Neuron (in vitro differentiated cells): ENCODE results near the gene FOXK1.
"Not testable (repeated sequence)": the region's sequence is repeated elsewhere in the genome, so short reads cannot be mapped to it uniquely, and the experiment has no call there.

Source experiments
- H2AFZ ChIP-seq: one replicate; pipeline ENCODE4 v1.6.1; 2013; ENCODE audit warnings: low read depth, mild to moderate bottlenecking, inconsistent platforms, low read length, moderate library complexity
- H3K27me3 ChIP-seq: one replicate; pipeline ENCODE4 v1.6.1; 2013; ENCODE audit warnings: low read length; ENCODE audit not compliant: insufficient read depth
- H3K36me3 ChIP-seq: one replicate; pipeline ENCODE4 v1.6.1; 2013; ENCODE audit warnings: low read length; ENCODE audit not compliant: insufficient read depth
- H3K4me1 ChIP-seq: one replicate; pipeline ENCODE4 v1.6.1; 2013; ENCODE audit warnings: low read length; ENCODE audit not compliant: insufficient read depth
- H3K4me3 ChIP-seq: 2 replicates; pipeline ENCODE4 v1.5.1; 2013; ENCODE audit warnings: mild to moderate bottlenecking, low read length, moderate library complexity
- H3K9me3 ChIP-seq: one replicate; pipeline ENCODE4 v1.6.1; 2013; ENCODE audit warnings: low read length

FOXK1 gene

DNA sequence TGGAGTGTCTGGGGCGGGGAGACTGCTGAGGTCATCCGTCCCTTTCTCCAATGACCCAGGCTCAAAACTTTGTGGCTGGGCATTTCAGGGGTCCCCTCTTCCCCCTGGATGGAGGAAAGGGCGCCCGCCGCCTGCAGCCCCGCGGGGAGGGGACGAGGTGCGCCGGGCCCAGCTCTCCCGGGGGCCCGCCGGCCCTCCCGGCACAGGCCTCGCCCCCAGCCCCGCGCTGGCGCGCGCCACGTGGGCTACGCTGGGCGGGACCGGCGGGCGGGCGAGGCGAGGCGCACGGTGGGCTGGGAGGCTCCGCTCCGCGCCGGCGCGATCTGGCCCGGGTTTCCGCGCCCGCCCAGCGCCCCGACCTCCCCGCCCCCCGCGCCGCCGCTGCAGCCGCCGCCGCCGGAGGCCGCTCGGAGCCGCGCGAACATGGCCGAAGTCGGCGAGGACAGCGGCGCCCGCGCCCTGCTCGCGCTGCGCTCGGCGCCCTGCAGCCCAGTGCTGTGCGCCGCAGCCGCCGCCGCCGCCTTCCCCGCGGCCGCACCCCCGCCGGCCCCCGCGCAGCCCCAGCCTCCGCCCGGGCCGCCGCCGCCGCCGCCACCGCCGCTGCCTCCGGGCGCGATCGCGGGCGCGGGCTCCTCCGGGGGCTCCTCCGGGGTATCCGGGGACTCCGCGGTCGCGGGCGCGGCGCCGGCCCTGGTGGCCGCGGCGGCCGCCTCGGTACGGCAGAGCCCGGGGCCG, at the start of gene FOXK1:
TSS of gene FOXK1 (plus strand) at position 410 of the 735 bp plus-strand sequence. CDS start at position 424, 14 bp downstream.
- Histone ChIP-seq H2AFZ (no peak within 1 kb of the TSS), H3K4me3 (peak within 1 kb of the TSS; percentile 96), H3K27me3 (no peaks in the 10 kb centered on the region), H3K9me3 (no peaks in the 10 kb centered on the region), H3K4me1 (peaks cover 22% of the 10 kb centered on the region), H3K36me3 (peaks cover 2% of the 10 kb centered on the region)

DNA sequence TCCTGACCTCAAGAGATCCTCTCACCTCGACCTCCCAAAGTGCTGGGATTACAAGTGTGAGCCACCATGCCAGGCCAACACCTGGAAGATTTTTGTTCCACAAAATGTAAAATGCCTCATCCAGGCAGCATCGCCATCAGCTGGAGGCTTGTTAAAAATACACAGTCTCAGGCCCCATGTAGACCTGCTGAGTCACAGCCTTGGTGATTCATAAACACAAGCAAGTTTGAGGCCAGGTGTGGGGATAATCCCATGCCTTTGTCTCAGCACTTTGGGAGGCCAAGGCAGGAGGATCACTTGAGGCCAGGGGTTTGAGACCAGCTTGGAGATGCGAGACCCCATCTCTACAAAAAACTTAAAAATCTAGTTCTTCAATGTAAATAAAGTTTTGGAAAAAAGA, 49.1 kb upstream of the FOXK1 start:
- Histone ChIP-seq H3K4me3 (no peak overlapping the region), H2AFZ (no peak overlapping the region), H3K4me1 (peaks cover 8% of the 10 kb centered on the region), H3K9me3 (no peaks in the 10 kb centered on the region), H3K36me3 (no peaks in the 10 kb centered on the region), H3K27me3 (no peaks in the 10 kb centered on the region)

DNA sequence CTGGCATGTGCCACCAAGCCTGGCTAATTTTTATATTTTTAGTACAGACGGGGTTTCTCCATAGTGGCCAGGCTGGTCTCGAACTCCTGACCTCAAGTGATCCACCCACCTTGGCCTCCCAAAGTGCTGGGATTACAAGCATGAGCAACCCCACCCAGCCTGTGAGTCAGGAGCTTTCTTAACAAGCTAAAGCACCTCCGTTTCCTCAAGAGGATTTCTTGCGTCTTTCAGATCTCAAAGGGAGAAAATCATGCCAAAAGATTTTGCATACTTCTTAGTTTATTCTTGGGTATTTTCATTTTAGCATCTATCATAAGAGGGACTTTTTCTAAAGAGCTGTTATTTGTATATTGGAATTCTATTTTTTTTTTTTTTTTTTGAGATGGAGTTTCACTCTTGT, 47.9 kb upstream of the FOXK1 start:
- no peak overlapping the region for H3K4me3 ChIP-seq
- H3K4me1 ChIP-seq, result peaks cover 8% of the 10 kb centered on the region
- no peak overlapping the region for H2AFZ ChIP-seq
- no peaks in the 10 kb centered on the region for H3K36me3 ChIP-seq
- no peaks in the 10 kb centered on the region for H3K9me3 ChIP-seq
- no peaks in the 10 kb centered on the region for H3K27me3 ChIP-seq

DNA sequence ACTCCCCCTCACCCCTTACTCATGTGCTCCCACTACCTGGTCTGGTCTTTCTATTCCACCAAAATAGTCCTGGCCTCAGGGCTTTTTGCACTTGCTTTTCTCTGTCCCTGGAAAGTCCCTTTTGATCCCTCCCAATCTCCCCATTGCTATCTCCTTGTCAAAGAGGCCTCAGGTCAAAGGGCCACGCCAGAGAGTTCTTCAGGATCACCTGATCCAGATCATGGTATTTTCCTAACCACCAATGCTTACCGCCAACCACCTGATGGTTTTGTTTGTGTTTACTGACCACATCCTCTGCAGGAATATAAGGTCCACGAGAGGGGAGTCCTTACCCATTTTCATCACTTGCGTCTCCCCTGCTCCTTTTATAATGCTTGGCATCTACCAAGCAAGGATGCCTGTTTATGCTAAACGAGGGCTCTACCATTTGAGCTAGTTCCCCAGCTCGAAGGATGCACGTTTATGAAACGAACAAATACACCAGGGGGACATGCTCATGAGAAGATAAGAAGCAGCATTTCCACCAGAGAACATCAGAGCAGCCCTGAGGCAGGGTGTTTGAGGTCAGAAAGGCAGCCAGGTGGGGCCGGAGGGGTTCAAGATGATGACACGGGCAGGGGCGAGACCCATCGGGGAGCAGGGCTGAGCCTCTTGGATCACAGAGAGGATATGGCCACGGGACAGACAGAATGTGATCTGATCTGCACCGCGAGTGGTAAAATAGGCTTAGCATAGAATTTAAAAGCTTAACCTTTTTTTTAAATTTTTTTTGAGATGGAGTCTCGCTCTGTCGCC, 43.1 kb upstream of the FOXK1 start:
- Histone ChIP-seq H3K4me1 (peaks cover 4% of the 10 kb centered on the region), H3K27me3 (no peaks in the 10 kb centered on the region), H3K36me3 (no peaks in the 10 kb centered on the region), H3K9me3 (no peaks in the 10 kb centered on the region), H2AFZ (no peak overlapping the region), H3K4me3 (no peak overlapping the region)

DNA sequence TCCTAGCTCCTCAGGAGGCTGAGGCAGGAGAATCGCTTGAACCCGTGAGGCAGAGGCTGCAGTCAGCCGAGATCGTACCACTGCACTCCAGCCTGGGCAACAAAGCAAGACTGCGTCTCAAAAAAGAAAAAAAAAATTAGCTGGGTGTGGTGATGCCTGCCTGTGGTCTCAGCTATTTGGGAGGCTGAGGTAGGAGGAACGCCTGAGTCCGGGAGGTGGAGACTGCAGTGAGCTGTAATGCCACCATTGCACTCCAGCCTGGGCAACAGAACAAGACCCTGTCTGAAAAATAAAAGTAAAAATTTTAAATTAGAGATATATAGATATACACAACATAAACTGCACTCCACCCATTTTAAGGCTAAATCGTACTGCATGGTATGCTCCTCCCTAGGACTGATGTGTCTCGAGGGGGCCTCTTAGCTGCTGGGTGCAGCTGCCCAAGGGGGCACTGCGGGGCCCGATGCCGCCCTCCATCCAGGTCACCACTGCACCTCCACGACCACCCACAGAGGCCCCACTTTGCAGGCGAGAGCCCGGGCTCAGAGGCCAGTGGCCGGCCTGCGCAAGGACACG, 40.9 kb upstream of the FOXK1 start:
- Histone ChIP-seq H3K27me3 (no peaks in the 10 kb centered on the region), H3K36me3 (no peaks in the 10 kb centered on the region), H3K4me3 (peak overlapping the region; percentile 46), H3K9me3 (no peaks in the 10 kb centered on the region), H2AFZ (no peak overlapping the region), H3K4me1 (peaks cover 4% of the 10 kb centered on the region)

DNA sequence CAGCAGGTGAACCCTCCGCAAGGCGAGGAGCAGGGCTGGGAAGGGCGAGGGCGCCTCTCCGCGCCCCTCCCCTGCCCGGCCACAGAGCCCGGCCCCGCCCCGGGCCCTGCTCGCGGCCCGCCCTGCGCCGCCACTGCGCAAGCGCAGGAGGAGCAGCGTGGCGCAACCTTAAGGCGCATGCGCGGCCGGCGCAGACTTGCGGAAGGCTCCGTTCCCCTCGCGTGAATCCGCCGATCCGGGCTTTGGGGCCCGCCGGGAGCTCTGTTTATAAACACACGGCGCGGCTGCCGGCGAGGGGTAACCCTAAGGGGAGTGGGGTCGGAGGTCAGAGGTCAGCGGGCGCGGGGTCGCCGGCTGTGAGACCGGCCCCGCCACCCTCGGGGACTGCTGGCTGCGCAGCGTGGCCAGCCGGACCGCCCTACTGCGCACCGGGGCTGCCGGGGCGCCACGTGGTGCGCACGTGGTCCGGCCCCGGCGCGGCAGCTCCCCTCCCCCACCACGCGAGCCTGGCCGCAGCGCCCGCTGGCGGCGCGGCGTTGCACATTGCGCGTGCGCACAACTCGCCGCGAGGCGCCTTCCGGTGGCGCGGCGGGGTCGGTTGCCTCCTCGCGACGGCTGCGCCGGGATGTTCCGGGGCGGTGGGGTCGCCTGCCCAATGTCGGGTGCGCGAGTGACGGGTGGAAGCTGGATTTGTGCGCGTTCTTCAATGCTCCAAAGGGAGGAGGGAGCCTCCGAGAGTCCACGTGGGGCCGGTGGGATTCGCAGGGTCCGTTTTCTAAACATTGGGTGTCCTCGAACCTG, 40.2 kb upstream of the FOXK1 start:
- Histone ChIP-seq H2AFZ (peak overlapping the region; percentile 44), H3K27me3 (no peaks in the 10 kb centered on the region), H3K4me1 (peaks cover 4% of the 10 kb centered on the region), H3K9me3 (peaks cover 2% of the 10 kb centered on the region), H3K4me3 (peak overlapping the region; percentile 74), H3K36me3 (no peaks in the 10 kb centered on the region)

DNA sequence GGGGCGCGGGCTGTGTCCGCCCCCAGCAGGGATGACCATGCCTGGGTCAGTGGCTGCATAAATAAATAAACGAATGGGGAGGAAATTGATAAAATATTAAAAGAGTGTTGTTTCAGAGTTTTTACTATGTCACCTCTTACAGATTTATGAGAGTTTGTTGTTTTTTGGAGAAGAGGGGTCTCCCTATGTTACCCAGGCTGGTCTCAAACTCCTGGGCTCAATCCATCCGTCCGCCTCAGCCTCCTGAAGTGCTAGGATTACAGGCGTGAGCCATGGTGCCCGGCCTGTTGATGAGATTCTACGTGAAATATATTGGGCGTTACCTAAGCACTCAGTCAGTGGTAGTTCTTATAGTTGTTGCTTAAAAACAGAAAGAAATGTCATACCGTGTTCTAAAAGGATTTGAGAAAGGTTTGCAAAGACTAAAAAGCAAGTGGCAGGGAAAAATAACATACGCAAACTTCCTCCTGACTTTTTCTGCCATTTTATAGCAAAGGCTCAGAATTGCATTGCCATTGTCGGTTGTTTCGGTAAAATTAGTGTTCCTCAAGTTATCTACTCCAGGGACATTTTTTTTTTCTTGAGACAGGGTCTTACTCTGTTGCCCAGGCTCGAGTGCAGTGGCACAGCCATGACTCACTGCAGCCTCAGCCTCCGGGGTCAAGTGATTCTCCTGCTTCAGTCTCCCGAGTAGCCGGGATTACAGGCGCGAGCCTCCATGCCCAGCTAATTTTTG, 39.5 kb upstream of the FOXK1 start:
- H3K36me3 ChIP-seq, result no peaks in the 10 kb centered on the region
- H2AFZ ChIP-seq, result peak overlapping the region; percentile 44
- no peaks in the 10 kb centered on the region for H3K27me3 ChIP-seq
- H3K9me3 ChIP-seq, result peaks cover 2% of the 10 kb centered on the region
- H3K4me1 ChIP-seq, result peaks cover 4% of the 10 kb centered on the region
- peak overlapping the region; percentile 74 for H3K4me3 ChIP-seq

DNA sequence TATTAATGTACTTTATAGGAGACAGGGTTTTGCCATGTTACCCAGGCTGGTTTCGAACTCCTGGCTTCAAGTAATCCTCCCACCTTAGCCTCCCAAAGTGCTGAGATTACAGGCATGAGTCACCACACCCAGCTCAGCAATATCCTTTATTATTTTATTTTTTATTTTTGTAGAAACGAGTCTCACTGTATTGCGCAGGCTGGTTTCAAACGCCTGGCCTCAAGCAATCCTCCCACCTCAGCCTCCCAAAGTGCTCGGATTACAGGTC, 39.0 kb upstream of the FOXK1 start:
- not testable (repeated sequence) for H3K36me3 ChIP-seq, H3K9me3 ChIP-seq, H3K27me3 ChIP-seq, H3K4me1 ChIP-seq, H3K4me3 ChIP-seq, H2AFZ ChIP-seq

DNA sequence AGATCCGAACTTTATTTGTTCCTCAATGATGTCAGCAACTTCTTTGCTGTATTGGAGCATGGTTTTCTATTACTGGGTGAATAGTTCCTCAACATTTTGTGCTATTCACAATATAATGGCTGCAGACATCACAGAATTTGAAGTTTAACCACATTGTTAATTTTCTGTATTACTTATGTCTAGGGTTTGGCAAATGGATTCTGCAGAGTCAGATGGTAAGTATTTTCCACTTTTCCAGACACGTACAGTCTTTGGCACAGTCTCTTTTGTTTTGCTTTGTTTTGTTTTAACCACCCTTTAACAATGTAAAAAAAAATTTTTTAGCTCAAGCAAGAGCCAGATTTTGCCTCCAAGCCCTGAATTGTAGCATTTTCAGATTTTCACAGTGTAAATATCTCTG, 36.8 kb upstream of the FOXK1 start:
- Histone ChIP-seq H3K9me3 (peaks cover 2% of the 10 kb centered on the region), H3K36me3 (no peaks in the 10 kb centered on the region), H2AFZ (no peak overlapping the region), H3K27me3 (no peaks in the 10 kb centered on the region), H3K4me1 (peaks cover 10% of the 10 kb centered on the region), H3K4me3 (no peak overlapping the region)

DNA sequence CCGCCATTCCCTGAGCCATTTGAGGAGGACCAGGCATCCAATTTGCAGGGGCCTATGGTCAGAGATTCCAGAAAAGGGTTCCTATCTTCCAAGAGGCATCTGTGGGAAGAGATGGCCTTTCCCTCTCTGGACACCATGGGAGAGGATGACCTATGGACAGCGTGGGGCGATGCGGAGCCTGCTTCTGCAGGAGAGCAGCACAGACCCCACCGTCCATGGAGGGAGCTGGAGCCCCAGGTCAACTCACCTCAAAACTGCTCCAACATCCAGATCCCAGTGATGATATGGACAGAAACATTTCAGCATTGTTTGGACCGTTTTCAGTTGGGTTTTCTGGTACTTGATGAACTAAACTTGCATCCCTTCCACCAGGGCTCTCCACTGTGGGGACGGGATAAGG, 34.0 kb upstream of the FOXK1 start:
- H3K9me3 ChIP-seq, result peaks cover 2% of the 10 kb centered on the region
- H3K36me3 ChIP-seq, result no peaks in the 10 kb centered on the region

DNA sequence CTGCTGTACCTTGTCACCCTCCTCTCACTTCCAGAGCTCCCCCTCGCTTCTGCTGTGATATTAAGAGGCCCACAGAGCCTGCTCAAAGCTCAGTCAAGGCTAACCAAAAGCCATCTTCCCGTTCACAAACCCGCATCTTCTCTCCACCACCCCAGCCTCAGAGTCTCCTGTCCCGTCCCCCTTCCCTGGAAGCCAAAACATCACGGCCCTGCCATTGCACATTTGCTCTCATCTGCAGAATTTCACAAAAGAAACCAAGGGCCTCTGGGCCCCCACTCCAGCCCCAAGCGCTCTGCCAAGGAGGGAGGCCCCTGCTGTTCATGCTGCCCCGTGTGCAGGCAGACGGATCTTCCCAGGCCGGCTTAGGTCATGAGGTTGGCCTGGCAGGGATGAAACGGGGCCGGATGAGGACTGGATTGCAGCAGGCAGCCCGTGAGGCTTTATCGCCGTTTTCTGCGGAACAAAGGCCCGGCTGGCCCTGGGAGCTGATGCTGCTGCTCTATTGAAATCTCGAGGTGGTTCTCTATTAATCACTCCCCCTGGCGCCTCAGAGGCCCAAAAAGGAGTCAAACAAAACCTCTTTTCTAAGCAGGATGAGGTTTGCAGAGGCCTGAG, 31.6 kb upstream of the FOXK1 start:
- no peaks in the 10 kb centered on the region for H3K27me3 ChIP-seq
- H3K36me3 ChIP-seq, result no peaks in the 10 kb centered on the region
- H3K4me3 ChIP-seq, result peak overlapping the region; percentile 12
- peaks cover 34% of the 10 kb centered on the region for H3K4me1 ChIP-seq
- no peak overlapping the region for H2AFZ ChIP-seq
- peaks cover 2% of the 10 kb centered on the region for H3K9me3 ChIP-seq

More for the DNA sequence above, 34.0 kb upstream of the FOXK1 start:
- no peak overlapping the region for H2AFZ ChIP-seq
- H3K4me3 ChIP-seq, result no peak overlapping the region
- H3K4me1 ChIP-seq, result peaks cover 26% of the 10 kb centered on the region
- H3K27me3 ChIP-seq, result no peaks in the 10 kb centered on the region

DNA sequence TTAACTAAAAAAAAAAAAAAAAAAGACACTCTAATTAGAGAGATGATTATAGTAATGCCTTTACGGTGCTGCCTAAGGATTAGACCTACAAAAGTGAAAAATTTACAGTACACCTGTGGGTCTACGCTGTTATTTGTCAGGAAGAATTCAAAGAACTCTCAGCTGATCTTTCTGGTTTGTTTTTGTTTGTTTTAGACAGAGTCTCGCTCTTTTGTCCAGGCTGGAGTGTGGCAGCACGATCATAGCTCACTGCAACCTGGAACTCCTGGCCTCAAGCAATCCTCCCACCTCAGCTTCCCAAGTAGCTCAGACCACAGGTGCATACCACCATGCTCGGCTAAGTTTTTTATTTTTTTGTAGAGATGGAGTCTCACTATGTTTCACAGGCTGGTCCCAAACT, 28.3 kb upstream of the FOXK1 start:
- Histone ChIP-seq H3K9me3 (peaks cover 2% of the 10 kb centered on the region), H3K4me3 (no peak overlapping the region), H3K4me1 (peaks cover 46% of the 10 kb centered on the region), H2AFZ (no peak overlapping the region), H3K36me3 (no peaks in the 10 kb centered on the region), H3K27me3 (no peaks in the 10 kb centered on the region)
